ENCODE results near the gene PERM1. TPM values are rescaled to one million over a fixed set of nuclear protein-coding genes. Genes with fewer than 3 reads are reported as not detected.
A peak's percentile ranks its signal among the peaks of the same experiment; 100 is the strongest.

PERM1 gene
- total and polyA plus RNA-seq, 9 of the 15 experiments (the other 6 are each of a cell fraction or from before 2014, with no cell fraction given): not detected

DNA sequence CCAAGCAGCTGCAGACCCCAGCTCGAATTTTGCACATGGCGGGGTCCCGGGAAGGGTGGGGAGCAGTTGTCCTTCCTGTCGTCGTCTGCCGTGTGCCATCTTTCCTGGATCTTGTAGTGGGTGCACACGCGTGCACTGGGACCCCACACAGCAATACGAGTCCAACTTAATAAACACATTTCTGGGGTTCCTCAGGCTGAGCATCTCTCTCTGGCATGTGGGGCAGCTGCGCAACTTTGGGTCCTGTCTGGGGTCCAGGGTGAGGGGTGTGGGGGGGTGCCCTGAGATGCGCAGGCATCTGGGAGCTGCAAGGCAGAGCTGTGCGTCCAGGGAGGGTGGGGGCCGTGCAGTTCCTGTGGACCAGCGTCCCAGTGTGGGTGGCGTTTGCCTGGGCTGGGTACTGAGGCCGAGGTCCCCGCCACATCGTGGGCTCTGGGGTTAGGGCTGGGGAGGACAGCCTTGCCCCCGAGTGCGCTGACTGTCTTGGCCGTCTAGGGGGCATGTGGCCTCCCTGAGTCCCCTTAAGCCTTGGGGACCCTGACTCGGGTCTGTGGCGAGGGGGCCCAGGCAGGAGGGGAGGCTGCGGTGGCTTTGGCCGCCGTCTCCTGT, 16.3 kb downstream of the PERM1 start (continued):
- TF ChIP-seq, protein P1, sequence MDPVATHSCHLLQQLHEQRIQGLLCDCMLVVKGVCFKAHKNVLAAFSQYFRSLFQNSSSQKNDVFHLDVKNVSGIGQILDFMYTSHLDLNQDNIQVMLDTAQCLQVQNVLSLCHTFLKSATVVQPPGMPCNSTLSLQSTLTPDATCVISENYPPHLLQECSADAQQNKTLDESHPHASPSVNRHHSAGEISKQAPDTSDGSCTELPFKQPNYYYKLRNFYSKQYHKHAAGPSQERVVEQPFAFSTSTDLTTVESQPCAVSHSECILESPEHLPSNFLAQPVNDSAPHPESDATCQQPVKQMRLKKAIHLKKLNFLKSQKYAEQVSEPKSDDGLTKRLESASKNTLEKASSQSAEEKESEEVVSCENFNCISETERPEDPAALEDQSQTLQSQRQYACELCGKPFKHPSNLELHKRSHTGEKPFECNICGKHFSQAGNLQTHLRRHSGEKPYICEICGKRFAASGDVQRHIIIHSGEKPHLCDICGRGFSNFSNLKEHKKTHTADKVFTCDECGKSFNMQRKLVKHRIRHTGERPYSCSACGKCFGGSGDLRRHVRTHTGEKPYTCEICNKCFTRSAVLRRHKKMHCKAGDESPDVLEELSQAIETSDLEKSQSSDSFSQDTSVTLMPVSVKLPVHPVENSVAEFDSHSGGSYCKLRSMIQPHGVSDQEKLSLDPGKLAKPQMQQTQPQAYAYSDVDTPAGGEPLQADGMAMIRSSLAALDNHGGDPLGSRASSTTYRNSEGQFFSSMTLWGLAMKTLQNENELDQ (CRISPR knock-in tag; IDR thresholded peaks at IDR 0.05; ENCODE audit: borderline replicate concordance): no peak
- TF ChIP-seq, protein P2, sequence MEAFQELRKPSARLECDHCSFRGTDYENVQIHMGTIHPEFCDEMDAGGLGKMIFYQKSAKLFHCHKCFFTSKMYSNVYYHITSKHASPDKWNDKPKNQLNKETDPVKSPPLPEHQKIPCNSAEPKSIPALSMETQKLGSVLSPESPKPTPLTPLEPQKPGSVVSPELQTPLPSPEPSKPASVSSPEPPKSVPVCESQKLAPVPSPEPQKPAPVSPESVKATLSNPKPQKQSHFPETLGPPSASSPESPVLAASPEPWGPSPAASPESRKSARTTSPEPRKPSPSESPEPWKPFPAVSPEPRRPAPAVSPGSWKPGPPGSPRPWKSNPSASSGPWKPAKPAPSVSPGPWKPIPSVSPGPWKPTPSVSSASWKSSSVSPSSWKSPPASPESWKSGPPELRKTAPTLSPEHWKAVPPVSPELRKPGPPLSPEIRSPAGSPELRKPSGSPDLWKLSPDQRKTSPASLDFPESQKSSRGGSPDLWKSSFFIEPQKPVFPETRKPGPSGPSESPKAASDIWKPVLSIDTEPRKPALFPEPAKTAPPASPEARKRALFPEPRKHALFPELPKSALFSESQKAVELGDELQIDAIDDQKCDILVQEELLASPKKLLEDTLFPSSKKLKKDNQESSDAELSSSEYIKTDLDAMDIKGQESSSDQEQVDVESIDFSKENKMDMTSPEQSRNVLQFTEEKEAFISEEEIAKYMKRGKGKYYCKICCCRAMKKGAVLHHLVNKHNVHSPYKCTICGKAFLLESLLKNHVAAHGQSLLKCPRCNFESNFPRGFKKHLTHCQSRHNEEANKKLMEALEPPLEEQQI (IDR thresholded peaks at IDR 0.05): no peak
- TF ChIP-seq CAMTA2 (CRISPR knock-in tag; conservative IDR thresholded peaks at IDR 0.05) (no peak), BMI1 (IDR thresholded peaks at IDR 0.05; ENCODE audit: low read length) (no peak), GABPA (tag; conservative IDR thresholded peaks at IDR 0.05; ENCODE audit: low read depth) (no peak), SMARCA4 (IDR thresholded peaks at IDR 0.05) (no peak), ESRRA (IDR thresholded peaks at IDR 0.05; ENCODE audit: borderline replicate concordance, low read depth) (no peak), POLR2A (conservative IDR thresholded peaks at IDR 0.05) (0 out of 2 replicates have a peak, but pooled peaks have one; percentile 20), ZC3H4 (CRISPR knock-in tag; IDR thresholded peaks at IDR 0.05; ENCODE audit: borderline replicate concordance) (no peak), BCLAF1 (IDR thresholded peaks at IDR 0.05; ENCODE audit: borderline replicate concordance in 1 of 2, control insufficient read depth in 1 of 2, low read depth in 2 of 2, low read length in 1 of 2) (no peak), ZNF57 (CRISPR knock-in tag; IDR thresholded peaks at IDR 0.05) (no peak)
- TF ChIP-seq, protein P3, sequence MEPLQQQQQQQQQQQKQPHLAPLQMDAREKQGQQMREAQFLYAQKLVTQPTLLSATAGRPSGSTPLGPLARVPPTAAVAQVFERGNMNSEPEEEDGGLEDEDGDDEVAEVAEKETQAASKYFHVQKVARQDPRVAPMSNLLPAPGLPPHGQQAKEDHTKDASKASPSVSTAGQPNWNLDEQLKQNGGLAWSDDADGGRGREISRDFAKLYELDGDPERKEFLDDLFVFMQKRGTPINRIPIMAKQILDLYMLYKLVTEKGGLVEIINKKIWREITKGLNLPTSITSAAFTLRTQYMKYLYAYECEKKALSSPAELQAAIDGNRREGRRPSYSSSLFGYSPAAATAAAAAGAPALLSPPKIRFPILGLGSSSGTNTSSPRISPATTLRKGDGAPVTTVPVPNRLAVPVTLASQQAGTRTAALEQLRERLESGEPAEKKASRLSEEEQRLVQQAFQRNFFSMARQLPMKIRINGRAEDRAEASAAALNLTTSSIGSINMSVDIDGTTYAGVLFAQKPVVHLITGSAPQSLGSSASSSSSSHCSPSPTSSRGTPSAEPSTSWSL (CRISPR knock-in tag; IDR thresholded peaks at IDR 0.05; ENCODE audit: borderline replicate concordance): no peak
- TF ChIP-seq, protein P4, sequence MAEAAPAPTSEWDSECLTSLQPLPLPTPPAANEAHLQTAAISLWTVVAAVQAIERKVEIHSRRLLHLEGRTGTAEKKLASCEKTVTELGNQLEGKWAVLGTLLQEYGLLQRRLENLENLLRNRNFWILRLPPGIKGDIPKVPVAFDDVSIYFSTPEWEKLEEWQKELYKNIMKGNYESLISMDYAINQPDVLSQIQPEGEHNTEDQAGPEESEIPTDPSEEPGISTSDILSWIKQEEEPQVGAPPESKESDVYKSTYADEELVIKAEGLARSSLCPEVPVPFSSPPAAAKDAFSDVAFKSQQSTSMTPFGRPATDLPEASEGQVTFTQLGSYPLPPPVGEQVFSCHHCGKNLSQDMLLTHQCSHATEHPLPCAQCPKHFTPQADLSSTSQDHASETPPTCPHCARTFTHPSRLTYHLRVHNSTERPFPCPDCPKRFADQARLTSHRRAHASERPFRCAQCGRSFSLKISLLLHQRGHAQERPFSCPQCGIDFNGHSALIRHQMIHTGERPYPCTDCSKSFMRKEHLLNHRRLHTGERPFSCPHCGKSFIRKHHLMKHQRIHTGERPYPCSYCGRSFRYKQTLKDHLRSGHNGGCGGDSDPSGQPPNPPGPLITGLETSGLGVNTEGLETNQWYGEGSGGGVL (CRISPR knock-in tag; IDR thresholded peaks at IDR 0.05): no peak

Data from K562 (cell line).